ENCODE data around the gene HSPG2.

DNA sequence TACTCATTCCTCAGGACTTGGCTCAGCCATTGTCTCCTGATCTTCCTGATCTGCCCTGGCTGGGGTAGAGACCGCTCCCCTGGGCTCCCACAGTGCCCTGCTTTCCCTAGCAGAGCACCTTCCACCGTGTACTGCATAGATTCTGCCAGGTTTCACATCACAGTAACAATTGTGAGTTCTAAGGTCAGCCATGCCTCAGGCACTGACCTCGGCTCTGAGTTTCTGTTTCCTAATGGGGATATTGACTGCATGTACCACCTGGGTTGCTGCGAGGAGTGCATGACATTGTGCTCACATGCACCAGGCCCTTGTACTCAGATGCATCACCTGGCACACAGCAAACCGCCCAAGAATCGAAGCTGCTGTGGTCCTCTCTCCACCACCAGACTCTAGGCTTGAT lies 46.0 kb downstream of the HSPG2 start:
- TF ChIP-seq POLR2A (IDR thresholded peaks at IDR 0.05) (no peak), POLR2AphosphoS5 (IDR thresholded peaks at IDR 0.05; ENCODE audit: insufficient read depth in 1 of 2, low read depth in 1 of 2) (no peak)
